ENCODE data around the gene SF3A1.

DNA sequence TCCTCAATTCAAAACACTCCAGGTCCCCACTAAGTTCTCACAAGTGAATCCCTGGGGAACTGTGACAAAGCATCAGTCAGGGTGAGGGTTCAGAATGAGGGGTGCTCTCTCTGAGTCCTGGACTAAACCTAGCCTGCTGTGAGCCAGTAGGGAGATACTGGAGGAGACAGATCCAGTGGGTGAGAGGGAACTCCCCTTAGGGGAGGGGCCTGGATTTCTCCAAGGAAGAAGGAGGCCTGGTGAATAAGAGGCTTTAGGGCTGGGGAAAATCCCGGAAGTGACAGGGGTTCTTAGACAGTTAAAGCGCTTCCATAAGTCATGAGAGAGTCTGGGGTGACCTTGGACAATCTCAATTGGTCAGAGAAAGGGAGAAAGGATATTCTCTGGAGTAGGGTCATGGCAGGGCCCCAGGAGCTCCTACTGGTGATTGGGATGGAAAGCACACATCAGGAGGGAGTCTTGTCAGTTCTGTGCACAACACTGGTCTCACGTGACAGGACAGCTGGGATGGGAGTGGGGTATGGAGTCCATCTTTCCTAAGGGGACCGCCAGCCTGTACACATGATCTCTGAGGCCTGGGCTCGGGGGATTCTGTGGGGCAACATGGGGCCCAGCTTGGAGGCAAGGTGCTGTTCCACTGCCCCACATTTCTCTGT, 31.5 kb downstream of the SF3A1 start:
- no peak for TF ChIP-seq ZNF3 (CRISPR knock-in tag; IDR thresholded peaks at IDR 0.05)
- no peak for TF ChIP-seq SP1 (CRISPR knock-in tag; IDR thresholded peaks at IDR 0.05)
- no peak for TF ChIP-seq HNRNPUL1 (IDR thresholded peaks at IDR 0.05; ENCODE audit: low read length)
- TF ChIP-seq EP300 (IDR thresholded peaks at IDR 0.05; ENCODE audit: low read length) = no peak
- TF ChIP-seq, protein P1, sequence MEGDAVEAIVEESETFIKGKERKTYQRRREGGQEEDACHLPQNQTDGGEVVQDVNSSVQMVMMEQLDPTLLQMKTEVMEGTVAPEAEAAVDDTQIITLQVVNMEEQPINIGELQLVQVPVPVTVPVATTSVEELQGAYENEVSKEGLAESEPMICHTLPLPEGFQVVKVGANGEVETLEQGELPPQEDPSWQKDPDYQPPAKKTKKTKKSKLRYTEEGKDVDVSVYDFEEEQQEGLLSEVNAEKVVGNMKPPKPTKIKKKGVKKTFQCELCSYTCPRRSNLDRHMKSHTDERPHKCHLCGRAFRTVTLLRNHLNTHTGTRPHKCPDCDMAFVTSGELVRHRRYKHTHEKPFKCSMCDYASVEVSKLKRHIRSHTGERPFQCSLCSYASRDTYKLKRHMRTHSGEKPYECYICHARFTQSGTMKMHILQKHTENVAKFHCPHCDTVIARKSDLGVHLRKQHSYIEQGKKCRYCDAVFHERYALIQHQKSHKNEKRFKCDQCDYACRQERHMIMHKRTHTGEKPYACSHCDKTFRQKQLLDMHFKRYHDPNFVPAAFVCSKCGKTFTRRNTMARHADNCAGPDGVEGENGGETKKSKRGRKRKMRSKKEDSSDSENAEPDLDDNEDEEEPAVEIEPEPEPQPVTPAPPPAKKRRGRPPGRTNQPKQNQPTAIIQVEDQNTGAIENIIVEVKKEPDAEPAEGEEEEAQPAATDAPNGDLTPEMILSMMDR (IDR thresholded peaks at IDR 0.05 in 2 of 3, conservative IDR thresholded peaks at IDR 0.05 in 1 of 3; ENCODE audit: insufficient read depth in 2 of 3, low read depth in 1 of 3, low read length in 3 of 3) = no peak

Measured in K562 (cell line).